Mesodermal cell (in vitro differentiated cells): ENCODE measurements around the gene ITGA1.
A peak's percentile ranks its signal among the peaks of the same experiment; 100 is the strongest.

Source experiments
- H3K27ac ChIP-seq: 2 replicates; pipeline ENCODE4 v1.7.0; 2013; ENCODE audit warnings: mild to moderate bottlenecking, low read depth, low read length, moderate library complexity; ENCODE audit not compliant: severe bottlenecking
- H3K36me3 ChIP-seq: 2 replicates; pipeline ENCODE4 v1.7.1; 2013; ENCODE audit warnings: mild to moderate bottlenecking, low read length, moderate library complexity; ENCODE audit not compliant: control insufficient read depth, insufficient read depth
- H3K4me1 ChIP-seq: one replicate; pipeline ENCODE4 v1.7.1; 2013; ENCODE audit warnings: mild to moderate bottlenecking, low read length; ENCODE audit not compliant: insufficient read depth, control insufficient read depth, poor library complexity, severe bottlenecking
- H3K4me3 ChIP-seq: 2 replicates; pipeline ENCODE4 v1.7.0; 2013; ENCODE audit warnings: low read length, control low read depth, mild to moderate bottlenecking; ENCODE audit not compliant: insufficient read depth, poor library complexity, severe bottlenecking; ENCODE audit errors: extremely low read depth
- H3K9me3 ChIP-seq: 2 replicates; pipeline ENCODE4 v1.7.1; 2013; ENCODE audit warnings: mild to moderate bottlenecking, low read length, moderate library complexity; ENCODE audit not compliant: control insufficient read depth
- WGBS, 2 experiments: methylation state at CpG; one replicate each; pipeline ENCODE4 v1.1.5; 2013; ENCODE audit warnings: missing lambda C conversion rate in 2 of 2; ENCODE audit not compliant: insufficient coverage in 2 of 2; 5-methylcytosine and 5-hydroxymethylcytosine counted together

Gene ITGA1

GRCh38 chr5:52772668-52773067 lies 15.0 kb upstream of the ITGA1 start:
- Histone ChIP-seq H3K4me3 (no peak overlapping the region), H3K9me3 (no peaks in the 10 kb centered on the region), H3K36me3 (no peaks in the 10 kb centered on the region), H3K4me1 (no peaks in the 10 kb centered on the region), H3K27ac (no peak overlapping the region)

- Histone ChIP-seq H3K4me3 (no peak overlapping the region), H3K9me3 (no peaks in the 10 kb centered on the region), H3K4me1 (no peaks in the 10 kb centered on the region), H3K36me3 (no peaks in the 10 kb centered on the region), H3K27ac (no peak overlapping the region)
- no CpG with 5 or more reads among the region's 2 CpGs for WGBS, 2 experiments
These were observed 14.4 kb upstream of the ITGA1 start for GRCh38 chr5:52773342-52773741.

DNA sequence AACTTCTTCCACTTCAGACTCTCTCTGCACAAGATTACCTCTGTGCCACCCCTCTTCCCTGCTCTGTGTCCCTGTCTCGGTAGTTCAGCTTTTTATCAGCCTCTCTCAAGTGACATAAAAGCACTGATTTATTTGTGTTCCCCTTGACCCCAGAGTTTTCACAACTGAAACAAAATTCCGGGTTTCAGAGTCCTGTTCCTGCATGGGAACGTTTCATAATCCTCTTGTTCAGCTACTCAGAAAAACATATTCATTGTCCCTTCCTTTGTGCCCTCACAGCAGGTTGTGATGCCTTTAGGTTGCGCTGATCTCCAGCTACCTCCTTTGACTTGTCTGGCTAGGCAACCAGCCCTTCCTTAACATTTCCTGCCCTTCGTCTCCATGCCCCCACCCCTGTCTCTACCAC lies 13.7 kb upstream of the ITGA1 start:
- Histone ChIP-seq H3K4me1 (no peaks in the 10 kb centered on the region), H3K36me3 (no peaks in the 10 kb centered on the region), H3K27ac (no peak overlapping the region), H3K4me3 (no peak overlapping the region), H3K9me3 (no peaks in the 10 kb centered on the region)
- 36 to 37% methylated on average over 4 of the region's 5 CpGs for WGBS, 2 experiments

- H3K4me1 ChIP-seq: no peaks in the 10 kb centered on the region
- H3K9me3 ChIP-seq: no peaks in the 10 kb centered on the region
- no peak overlapping the region for H3K4me3 ChIP-seq
- H3K27ac ChIP-seq: no peak overlapping the region
- WGBS, 2 experiments: 76 to 100% methylated on average over 1 to 2 of the region's 2 CpGs
- H3K36me3 ChIP-seq: no peaks in the 10 kb centered on the region
These were observed 11.6 kb upstream of the ITGA1 start for GRCh38 chr5:52776116-52776515.

DNA sequence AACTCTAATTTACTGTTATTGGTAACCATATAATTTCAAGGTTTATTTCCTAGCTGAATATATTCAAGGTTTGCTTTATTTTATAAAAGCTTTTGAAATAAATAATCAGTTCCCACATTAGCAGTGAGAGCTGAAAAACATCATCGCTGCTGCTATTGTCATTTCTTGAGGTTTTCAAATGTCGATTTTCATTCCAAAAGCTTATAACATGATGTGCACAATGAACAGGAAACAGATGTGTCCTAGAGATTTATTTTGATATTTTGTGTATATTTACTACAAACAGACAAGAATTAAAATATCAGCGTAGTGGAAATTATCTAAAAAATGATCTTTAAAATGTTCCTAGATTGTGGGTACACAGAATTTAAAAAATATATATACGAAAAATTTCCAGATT lies 10.5 kb upstream of the ITGA1 start:
- H3K9me3 ChIP-seq: no peaks in the 10 kb centered on the region
- 100% methylated on average over 1 of the region's 4 CpGs; no CpG with 5 or more reads in 1 of the 2 experiments for WGBS, 2 experiments

DNA sequence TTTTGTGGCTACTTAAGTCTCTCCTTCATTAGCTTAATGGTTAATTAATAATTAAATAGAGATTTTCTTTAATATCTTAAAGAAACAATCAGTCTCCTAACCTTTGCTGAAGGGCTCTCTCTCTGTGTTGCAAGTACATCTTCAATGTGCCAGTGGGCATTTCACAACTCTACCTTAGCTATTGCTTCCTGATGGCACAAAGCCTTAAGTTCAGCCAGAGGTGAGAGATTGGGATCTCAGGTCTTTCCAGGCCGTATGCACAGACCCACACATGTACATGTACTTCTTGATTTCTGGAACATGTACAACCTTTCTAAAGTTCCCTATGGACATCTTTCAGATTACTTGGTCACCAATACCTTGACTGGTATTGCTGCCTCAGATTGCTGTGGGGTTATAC lies 8.9 kb upstream of the ITGA1 start:
- H3K27ac ChIP-seq: no peak overlapping the region
- peaks cover 5% of the 10 kb centered on the region for H3K4me1 ChIP-seq
- H3K9me3 ChIP-seq: no peaks in the 10 kb centered on the region
- H3K36me3 ChIP-seq: no peaks in the 10 kb centered on the region
- H3K4me3 ChIP-seq: no peak overlapping the region
- 80 to 100% methylated on average over 1 of the region's 1 CpG for WGBS, 2 experiments

More for the DNA sequence above, 10.5 kb upstream of the ITGA1 start:
- Histone ChIP-seq H3K36me3 (no peaks in the 10 kb centered on the region), H3K4me3 (no peak overlapping the region), H3K27ac (no peak overlapping the region), H3K4me1 (no peaks in the 10 kb centered on the region)

GRCh38 chr5:52779213-52779612 lies 8.5 kb upstream of the ITGA1 start:
- H3K4me1 ChIP-seq: peaks cover 5% of the 10 kb centered on the region
- no peak overlapping the region for H3K4me3 ChIP-seq
- H3K27ac ChIP-seq: no peak overlapping the region
- no peaks in the 10 kb centered on the region for H3K36me3 ChIP-seq
- H3K9me3 ChIP-seq: no peaks in the 10 kb centered on the region

DNA sequence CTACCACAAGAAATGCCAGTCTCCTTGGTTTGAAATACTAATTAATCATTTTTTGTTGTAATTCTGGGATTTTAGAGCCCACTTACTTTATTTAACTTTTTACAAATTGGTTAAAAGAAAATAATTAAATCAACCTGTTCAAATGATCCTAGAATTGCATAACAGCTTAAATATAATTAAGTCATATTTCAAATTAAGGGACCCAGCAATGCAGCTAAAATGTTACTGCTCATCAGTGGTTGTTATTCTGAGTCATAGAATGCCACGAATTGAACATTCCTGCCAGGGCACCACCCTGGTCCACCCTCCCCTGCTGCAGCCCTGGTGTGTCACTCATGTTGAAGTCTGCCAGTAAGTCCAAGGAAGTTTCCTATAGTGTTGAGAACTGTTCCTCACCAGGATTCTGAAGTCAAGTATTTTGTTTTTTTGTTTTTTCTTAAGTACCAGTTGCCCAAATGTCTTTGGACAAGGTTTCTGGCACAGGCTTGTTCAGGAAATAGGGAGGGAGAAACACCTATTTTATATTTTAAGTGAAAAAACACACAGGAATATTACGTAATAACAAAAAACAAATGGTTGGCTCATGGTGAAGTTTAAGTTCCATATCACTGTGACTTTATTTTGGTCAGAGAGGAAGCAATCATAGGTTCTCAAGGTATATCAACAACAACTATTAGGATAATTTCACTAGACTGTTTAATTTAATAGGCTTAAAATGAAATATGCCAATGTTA lies 4.3 kb upstream of the ITGA1 start:
- Histone ChIP-seq H3K4me1 (peaks cover 9% of the 10 kb centered on the region), H3K27ac (no peak overlapping the region), H3K9me3 (no peaks in the 10 kb centered on the region), H3K36me3 (no peaks in the 10 kb centered on the region), H3K4me3 (no peak overlapping the region)
- 57 to 80% methylated on average over 1 of the region's 2 CpGs for WGBS, 2 experiments

- Histone ChIP-seq H3K9me3 (no peaks in the 10 kb centered on the region), H3K4me1 (peaks cover 9% of the 10 kb centered on the region)
- 93 to 95% methylated on average over 2 to 3 of the region's 6 CpGs for WGBS, 2 experiments
These were observed 3.0 kb upstream of the ITGA1 start for GRCh38 chr5:52784737-52785136.

DNA sequence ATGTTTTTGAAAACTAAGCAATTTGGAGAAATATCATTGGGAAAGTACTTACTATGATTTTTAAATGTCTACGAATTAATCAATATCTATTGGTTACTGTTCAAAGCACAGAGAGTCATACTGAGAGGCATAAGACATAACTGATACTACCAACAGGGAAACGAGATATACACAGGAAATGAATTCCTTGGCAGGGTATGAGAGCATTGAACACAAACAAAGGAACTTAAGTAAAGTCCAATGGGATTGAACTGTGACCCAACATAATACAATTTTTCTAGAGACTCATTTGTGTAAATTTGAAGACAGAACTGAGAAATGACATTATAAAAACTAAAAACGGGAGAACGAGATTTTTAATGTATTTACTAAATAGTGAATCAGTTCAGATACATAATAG lies 1.3 kb upstream of the ITGA1 start:
- no peak overlapping the region for H3K27ac ChIP-seq
- H3K4me3 ChIP-seq: no peak overlapping the region
- H3K4me1 ChIP-seq: peaks cover 9% of the 10 kb centered on the region
- no peaks in the 10 kb centered on the region for H3K9me3 ChIP-seq
- peaks cover 7% of the 10 kb centered on the region for H3K36me3 ChIP-seq
- no CpG with 5 or more reads among the region's 4 CpGs for WGBS, 2 experiments

More at GRCh38 chr5:52784737-52785136, 3.0 kb upstream of the ITGA1 start:
- H3K4me3 ChIP-seq: no peak overlapping the region
- no peaks in the 10 kb centered on the region for H3K36me3 ChIP-seq
- H3K27ac ChIP-seq: no peak overlapping the region

DNA sequence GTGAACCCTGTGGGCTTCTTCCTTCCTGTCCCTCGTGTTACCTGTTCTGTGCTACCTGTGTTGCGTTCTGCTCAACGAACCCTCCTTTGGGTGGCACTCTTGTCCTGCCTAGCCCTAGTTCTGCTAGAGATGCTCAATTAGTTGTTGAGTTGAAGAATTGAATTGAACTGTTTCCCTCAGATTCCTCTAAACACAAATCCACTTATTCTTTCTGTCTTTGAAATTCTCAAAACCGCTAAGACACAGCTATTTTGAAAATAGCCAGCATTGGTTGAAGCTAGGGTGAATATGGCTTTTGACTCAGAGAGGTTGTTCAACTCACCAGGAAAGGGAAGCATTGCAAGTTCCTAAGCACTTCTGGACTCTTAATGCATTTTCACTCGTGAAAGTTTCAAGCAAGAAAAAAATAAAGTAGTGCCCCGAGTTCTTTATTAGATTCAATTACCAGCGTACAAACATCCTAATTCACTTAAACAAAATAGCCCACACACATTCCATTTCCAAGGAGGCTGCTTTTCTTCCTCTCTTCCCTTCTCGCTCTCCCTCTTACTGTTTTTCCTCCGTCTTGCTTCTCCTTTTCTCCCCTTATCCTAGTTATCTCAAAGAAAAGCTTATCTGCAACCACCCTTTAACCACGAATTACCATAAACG lies 642 bp upstream of the ITGA1 start:
- H3K4me3 ChIP-seq: peak overlapping the region; percentile 67
- H3K9me3 ChIP-seq: no peaks in the 10 kb centered on the region
- 8 to 12% methylated on average over 6 of the region's 11 CpGs for WGBS, 2 experiments
- peaks cover 9% of the 10 kb centered on the region for H3K4me1 ChIP-seq
- H3K27ac ChIP-seq: peak overlapping the region; percentile 91
- H3K36me3 ChIP-seq: peaks cover 8% of the 10 kb centered on the region
